Measurements from ENCODE around the gene ITPR2. TPM values are rescaled to one million over a fixed set of nuclear protein-coding genes. Genes with fewer than 3 reads are reported as not detected.

ITPR2 gene
- total RNA-seq, 2 experiments from 2014 or later = 25.6 to 44.7 TPM

DNA sequence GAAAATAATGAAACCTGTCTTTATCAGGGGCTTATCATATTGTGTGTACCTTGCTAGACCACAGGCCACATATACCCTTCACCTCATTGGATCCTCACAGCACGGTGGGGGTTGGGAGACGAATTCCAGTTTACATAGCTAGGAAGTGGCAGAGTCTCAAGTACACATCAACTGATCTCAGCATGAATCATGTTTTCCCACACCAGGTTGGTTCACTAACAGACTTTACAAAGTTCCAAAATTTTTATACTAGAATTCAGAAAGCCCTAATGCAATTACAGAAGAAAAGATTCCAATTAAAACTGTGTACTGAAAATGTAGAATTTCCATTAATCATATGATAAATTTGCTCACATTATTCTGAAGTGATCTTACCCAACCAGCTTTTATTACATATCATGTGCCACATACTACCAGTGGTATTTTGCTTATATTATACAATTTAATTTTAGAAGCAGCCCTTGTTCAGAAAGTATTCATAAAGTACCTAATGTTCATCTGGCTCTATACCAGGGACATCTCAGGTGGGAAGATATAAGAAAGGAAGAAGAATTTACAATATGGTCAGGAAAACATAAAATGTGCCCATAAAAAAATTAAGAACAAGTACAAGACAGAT is 196.2 kb downstream of the ITPR2 start:
- no peak for DNase-seq (ENCODE audit: low spot score)
- no peak overlapping the region for H3K27ac ChIP-seq (ENCODE audit: low read depth, low read length, poor library complexity, severe bottlenecking)
- H3K4me1 ChIP-seq (ENCODE audit: insufficient read depth, low read length, poor library complexity, severe bottlenecking) = no peaks in the 10 kb centered on the region
- H3K9me2 ChIP-seq (ENCODE audit: insufficient read depth, low read length) = no peaks in the 10 kb centered on the region
- no peaks in the 10 kb centered on the region for H3K36me3 ChIP-seq (ENCODE audit: insufficient read depth, low read length)
- H3K4me3 ChIP-seq (ENCODE audit: low read depth, low read length, poor library complexity, severe bottlenecking) = no peak overlapping the region
- CTCF ChIA-PET (ENCODE audit: unreplicated experiment) = no interaction called here
- intact Hi-C loops (cut with micrococcal nuclease; ENCODE audit: unreplicated experiment) = no loop called here
- no peaks in the 10 kb centered on the region for H3K9me3 ChIP-seq (ENCODE audit: low read length)
- TF ChIP-seq EZH2phosphoT487 (IDR thresholded peaks at IDR 0.05; ENCODE audit: borderline replicate concordance, low read depth, low read length) = no peak
- TF ChIP-seq, protein P1, sequence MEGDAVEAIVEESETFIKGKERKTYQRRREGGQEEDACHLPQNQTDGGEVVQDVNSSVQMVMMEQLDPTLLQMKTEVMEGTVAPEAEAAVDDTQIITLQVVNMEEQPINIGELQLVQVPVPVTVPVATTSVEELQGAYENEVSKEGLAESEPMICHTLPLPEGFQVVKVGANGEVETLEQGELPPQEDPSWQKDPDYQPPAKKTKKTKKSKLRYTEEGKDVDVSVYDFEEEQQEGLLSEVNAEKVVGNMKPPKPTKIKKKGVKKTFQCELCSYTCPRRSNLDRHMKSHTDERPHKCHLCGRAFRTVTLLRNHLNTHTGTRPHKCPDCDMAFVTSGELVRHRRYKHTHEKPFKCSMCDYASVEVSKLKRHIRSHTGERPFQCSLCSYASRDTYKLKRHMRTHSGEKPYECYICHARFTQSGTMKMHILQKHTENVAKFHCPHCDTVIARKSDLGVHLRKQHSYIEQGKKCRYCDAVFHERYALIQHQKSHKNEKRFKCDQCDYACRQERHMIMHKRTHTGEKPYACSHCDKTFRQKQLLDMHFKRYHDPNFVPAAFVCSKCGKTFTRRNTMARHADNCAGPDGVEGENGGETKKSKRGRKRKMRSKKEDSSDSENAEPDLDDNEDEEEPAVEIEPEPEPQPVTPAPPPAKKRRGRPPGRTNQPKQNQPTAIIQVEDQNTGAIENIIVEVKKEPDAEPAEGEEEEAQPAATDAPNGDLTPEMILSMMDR (conservative IDR thresholded peaks at IDR 0.05; ENCODE audit: low read length) = no peak
- no peaks in the 10 kb centered on the region for H4K20me1 ChIP-seq (ENCODE audit: insufficient read depth, low read length)
- BruUV-seq (replicated peaks) = no TSS peak
- H3K79me2 ChIP-seq (ENCODE audit: insufficient read depth, low read depth, low read length) = no peaks in the 10 kb centered on the region
- POLR2A ChIA-PET = no interaction called here
- no peak overlapping the region for H3K4me2 ChIP-seq (ENCODE audit: low read length)
- no peak overlapping the region for H2AFZ ChIP-seq (ENCODE audit: low read length)

DNA sequence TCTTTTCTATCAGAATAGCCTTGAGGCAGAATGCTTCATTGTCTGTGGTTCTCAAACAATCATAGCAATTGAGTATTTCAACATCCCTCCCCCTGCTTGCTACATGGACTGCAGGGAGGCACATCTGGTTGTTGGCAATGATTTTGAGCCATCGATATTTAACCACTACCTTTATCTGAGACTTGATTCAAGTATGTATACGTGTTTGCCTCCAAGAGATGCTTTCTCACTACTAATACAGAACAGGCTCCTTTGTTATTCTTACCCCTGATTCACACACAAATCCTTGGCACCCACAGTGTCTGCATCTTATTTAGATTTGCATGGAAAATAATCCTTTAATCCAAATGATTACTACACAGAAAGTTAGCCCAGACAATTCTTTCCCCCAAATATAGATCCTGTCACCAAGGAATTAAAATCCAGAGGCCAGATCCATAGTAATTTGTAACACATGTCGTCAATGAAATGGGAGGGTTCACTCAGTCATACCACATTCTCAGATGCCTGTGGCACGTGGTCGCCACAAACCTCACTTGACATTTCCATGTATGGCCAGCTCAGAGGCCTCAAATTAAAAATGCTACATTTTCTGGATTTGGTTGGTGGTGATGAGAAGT is 199.3 kb downstream of the ITPR2 start:
- Histone ChIP-seq H3K27ac (ENCODE audit: low read depth, low read length, poor library complexity, severe bottlenecking) (no peak overlapping the region), H4K20me1 (ENCODE audit: insufficient read depth, low read length) (no peaks in the 10 kb centered on the region), H3K79me2 (ENCODE audit: insufficient read depth, low read depth, low read length) (no peaks in the 10 kb centered on the region), H3K4me2 (ENCODE audit: low read length) (no peak overlapping the region), H3K9me2 (ENCODE audit: insufficient read depth, low read length) (no peaks in the 10 kb centered on the region), H3K4me1 (ENCODE audit: insufficient read depth, low read length, poor library complexity, severe bottlenecking) (no peaks in the 10 kb centered on the region), H3K4me3 (ENCODE audit: low read depth, low read length, poor library complexity, severe bottlenecking) (no peak overlapping the region), H3K9me3 (ENCODE audit: low read length) (no peaks in the 10 kb centered on the region), H3K36me3 (ENCODE audit: insufficient read depth, low read length) (no peaks in the 10 kb centered on the region), H2AFZ (ENCODE audit: low read length) (no peak overlapping the region)
- ChIA-PET CTCF (ENCODE audit: unreplicated experiment) (no interaction called here), POLR2A (interaction anchor here (0.6 kb wide), 3 partner anchors 92 to 245 kb away, joined by 3 to 4 read pairs (median 4); no protein-coding TSS in a partner anchor)
- DNase-seq (ENCODE audit: low spot score) = no peak
- TF ChIP-seq EZH2phosphoT487 (IDR thresholded peaks at IDR 0.05; ENCODE audit: borderline replicate concordance, low read depth, low read length) = no peak
- TF ChIP-seq, protein P1 (conservative IDR thresholded peaks at IDR 0.05; ENCODE audit: low read length) = no peak
- BruUV-seq (replicated peaks) = no TSS peak
- intact Hi-C loops (cut with micrococcal nuclease; ENCODE audit: unreplicated experiment) = no loop called here

DNA sequence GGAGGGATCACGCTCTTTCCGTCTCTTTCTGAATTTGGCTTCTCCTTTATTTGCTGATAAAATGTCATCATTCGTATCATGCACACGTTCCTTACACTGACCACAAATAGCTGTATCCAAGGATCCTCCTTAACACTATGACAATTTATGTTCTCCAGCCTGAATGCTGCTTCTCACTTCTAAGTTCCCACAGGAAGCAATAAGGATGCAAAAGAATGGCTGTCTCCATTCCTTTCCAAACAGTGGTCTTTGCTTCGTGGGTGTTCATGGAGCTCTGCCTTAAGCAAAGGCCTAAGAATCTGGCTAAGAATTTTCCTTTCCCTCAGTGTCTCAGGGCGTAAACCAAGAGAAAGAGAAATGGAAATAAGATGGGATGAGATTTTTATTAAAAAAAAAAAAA is 200.2 kb downstream of the ITPR2 start:
- H2AFZ ChIP-seq (ENCODE audit: low read length) = no peak overlapping the region
- H4K20me1 ChIP-seq (ENCODE audit: insufficient read depth, low read length) = no peaks in the 10 kb centered on the region
- H3K9me3 ChIP-seq (ENCODE audit: low read length) = no peaks in the 10 kb centered on the region
- BruUV-seq (replicated peaks) = no TSS peak
- TF ChIP-seq EZH2phosphoT487 (IDR thresholded peaks at IDR 0.05; ENCODE audit: borderline replicate concordance, low read depth, low read length) = no peak
- TF ChIP-seq, protein P1 (conservative IDR thresholded peaks at IDR 0.05; ENCODE audit: low read length) = no peak
- no peak overlapping the region for H3K4me2 ChIP-seq (ENCODE audit: low read length)
- H3K36me3 ChIP-seq (ENCODE audit: insufficient read depth, low read length) = no peaks in the 10 kb centered on the region
- no peak overlapping the region for H3K4me3 ChIP-seq (ENCODE audit: low read depth, low read length, poor library complexity, severe bottlenecking)
- intact Hi-C loops (cut with micrococcal nuclease; ENCODE audit: unreplicated experiment) = no loop called here
- POLR2A ChIA-PET = interaction anchor here (0.6 to 0.7 kb wide), 4 partner anchors 91 to 1245 kb away, joined by 3 to 4 read pairs (median 3); no protein-coding TSS in a partner anchor
- H3K79me2 ChIP-seq (ENCODE audit: insufficient read depth, low read depth, low read length) = no peaks in the 10 kb centered on the region
- no peaks in the 10 kb centered on the region for H3K4me1 ChIP-seq (ENCODE audit: insufficient read depth, low read length, poor library complexity, severe bottlenecking)
- CTCF ChIA-PET (ENCODE audit: unreplicated experiment) = no interaction called here
- no peak for DNase-seq (ENCODE audit: low spot score)
- no peaks in the 10 kb centered on the region for H3K9me2 ChIP-seq (ENCODE audit: insufficient read depth, low read length)
- H3K27ac ChIP-seq (ENCODE audit: low read depth, low read length, poor library complexity, severe bottlenecking) = no peak overlapping the region
